GM13977 (cell line): Measurements from ENCODE around the gene DLG2.

Experiments used
- DNase-seq: peaks from one replicate; pipeline ENCODE4 v3.0.0; 2012; ENCODE audit warnings: low spot score
- in situ Hi-C: fragments of 300-500 bp; cut with MboI; formaldehyde crosslinking; loops from one replicate; pipeline ENCODE4 v1.12.0; 2022; ENCODE audit warnings: low sequenced_read_pairs, low pct_unique_long_range_greater_than_20kb, mixed read lengths, inconsistent platforms; ENCODE audit not compliant: unreplicated experiment
- TF ChIP-seq, protein P1 (sequence below): IDR thresholded peaks from 2 replicates; pipeline ENCODE4 v1.5.1; 2012; ENCODE audit warnings: mild to moderate bottlenecking, control low read depth; ENCODE audit not compliant: insufficient read depth; ENCODE audit errors: extremely low read depth, missing control alignments

The DLG2 gene

DNA sequence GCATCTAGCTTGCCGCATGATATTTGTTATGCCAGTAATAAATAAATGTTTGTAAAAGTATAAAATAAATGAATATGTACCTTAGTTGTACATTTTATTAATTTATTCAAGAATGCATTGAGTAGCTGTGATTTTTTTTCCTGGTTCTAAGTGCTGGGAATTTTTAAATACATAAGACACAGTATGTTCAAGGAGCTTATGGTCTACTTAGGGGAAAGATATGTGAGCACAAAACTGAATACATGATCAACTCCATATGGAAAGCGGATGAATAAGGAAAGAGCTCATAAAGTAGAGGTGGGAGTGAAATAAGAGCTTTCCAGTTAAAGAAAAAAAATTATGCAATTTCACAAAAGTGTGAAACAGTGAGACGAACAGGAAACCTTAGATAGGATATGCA lies 1396.7 kb downstream of the DLG2 start:
- no peak for DNase-seq
- in situ Hi-C loops, result no loop called here
- TF ChIP-seq, protein P1, sequence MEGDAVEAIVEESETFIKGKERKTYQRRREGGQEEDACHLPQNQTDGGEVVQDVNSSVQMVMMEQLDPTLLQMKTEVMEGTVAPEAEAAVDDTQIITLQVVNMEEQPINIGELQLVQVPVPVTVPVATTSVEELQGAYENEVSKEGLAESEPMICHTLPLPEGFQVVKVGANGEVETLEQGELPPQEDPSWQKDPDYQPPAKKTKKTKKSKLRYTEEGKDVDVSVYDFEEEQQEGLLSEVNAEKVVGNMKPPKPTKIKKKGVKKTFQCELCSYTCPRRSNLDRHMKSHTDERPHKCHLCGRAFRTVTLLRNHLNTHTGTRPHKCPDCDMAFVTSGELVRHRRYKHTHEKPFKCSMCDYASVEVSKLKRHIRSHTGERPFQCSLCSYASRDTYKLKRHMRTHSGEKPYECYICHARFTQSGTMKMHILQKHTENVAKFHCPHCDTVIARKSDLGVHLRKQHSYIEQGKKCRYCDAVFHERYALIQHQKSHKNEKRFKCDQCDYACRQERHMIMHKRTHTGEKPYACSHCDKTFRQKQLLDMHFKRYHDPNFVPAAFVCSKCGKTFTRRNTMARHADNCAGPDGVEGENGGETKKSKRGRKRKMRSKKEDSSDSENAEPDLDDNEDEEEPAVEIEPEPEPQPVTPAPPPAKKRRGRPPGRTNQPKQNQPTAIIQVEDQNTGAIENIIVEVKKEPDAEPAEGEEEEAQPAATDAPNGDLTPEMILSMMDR, result no peak

DNA sequence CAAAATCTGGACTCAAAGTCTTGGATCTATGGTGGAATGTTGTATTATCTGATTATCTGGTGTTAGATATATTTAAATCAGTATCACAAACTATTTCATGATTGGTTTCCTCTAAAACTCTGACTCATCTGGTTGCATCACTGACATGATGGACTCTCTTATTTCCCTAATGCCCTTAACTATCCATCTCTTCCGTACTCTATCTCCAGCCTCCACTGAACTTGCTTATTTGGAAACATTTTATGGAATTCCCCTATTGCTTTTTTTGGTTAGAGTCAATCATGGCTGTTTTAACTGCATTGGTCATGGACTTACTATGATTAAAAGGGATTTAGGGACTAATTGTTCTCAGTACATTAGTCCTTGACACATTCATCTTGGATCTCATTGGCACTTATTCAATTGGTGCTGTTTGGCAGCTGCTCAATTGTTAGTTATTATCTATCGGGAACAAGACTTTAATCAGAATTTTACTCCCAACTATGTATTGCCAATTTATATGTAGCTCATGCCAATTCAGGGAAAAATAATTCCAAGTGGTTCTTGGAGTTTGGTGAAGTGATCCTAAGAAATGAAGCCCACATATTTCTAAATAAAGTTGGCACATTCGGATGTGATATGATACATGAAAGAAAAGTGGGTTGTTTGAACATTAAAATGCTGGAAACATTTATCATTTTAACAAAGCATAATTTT lies 1399.0 kb downstream of the DLG2 start:
- TF ChIP-seq, protein P1, result no peak
- in situ Hi-C loops, result no loop called here

DNA sequence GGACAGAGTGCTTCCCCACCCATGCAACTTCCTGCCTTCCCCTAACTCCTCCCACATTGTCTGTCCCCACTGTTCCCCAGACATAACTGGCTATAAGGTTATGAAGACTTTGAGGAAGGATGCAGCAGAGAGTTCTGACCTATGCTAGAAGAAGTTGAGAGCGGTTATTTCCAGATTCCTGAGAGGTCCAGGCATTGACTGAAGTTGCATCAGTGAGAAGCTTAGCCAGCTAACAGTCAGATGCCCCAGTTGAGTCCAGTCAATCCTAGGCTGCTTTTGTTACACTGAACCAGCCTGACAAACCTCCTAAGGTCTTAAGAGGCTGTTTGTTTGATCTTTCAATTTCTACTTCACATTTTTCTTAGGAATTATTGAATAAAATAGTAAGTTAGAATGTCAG lies 1403.1 kb downstream of the DLG2 start:
- DNase-seq, result no peak
- TF ChIP-seq, protein P1, result no peak
- in situ Hi-C loops, result no loop called here

More for the DNA sequence above, 1399.0 kb downstream of the DLG2 start:
- no peak for DNase-seq

DNA sequence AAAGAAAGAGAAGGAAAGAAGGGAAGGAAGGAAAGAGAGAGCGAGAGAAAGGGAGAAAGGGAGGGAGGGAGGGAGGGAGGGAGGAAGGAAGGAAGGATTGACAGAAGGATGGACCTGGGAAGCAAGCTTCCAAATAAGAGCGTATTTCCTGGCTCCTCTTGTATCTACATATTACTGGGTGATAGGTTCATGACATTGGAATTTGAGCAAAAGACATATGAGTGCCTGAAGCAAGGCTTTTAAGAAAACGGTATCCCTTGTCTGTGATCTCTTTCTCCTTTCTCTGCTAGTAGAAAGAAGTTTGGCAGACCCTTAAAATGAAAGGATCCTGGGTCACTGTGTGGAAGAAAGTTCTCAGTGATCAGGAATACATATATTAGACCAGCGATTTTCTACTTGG lies 1408.8 kb downstream of the DLG2 start:
- TF ChIP-seq, protein P1, result no peak
- DNase-seq, result no peak
- in situ Hi-C loops, result no loop called here

DNA sequence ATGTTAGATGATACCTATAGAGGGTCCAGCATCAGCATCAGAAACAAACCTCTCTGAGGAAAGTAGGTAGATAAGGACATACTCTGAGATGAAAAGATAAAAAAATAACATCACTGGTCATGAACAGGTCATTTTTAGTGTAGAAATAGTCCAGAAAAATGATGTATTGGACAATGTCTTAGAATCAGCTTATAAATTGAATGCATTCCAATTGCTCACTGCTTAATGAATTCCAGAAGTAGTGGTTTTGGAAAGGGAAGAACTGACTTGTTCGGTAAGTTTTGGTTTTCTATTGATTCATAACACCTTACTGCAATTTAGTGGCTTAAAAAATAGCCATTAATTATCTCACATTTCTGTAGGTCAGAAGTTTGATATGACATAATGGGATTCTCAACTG lies 1411.5 kb downstream of the DLG2 start:
- DNase-seq, result no peak
- TF ChIP-seq, protein P1, result no peak
- in situ Hi-C loops, result no loop called here

DNA sequence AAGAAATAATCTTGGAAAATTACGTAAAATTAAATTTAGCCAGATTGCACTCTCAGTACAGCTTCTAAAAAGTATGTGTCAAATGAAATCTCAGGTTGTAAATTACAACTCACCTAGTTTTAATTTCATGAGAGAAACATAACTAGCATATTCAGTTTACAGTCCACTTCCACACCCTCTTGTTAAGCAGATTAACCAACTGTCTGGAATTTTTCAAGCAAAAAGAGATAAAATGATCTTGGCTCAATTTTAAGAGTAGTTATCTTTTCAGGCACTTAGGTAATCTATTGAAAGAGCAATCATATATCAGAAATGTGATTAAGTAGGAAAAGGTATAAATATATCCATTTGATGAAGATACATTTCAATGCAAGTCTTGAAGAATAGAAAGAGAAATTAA lies 1412.6 kb downstream of the DLG2 start:
- TF ChIP-seq, protein P1, result no peak
- in situ Hi-C loops, result no loop called here
- no peak for DNase-seq
